HFFc6 (cell line): ENCODE measurements around the gene TIMP1. TPM values are rescaled to one million over a fixed set of nuclear protein-coding genes. Genes with fewer than 3 reads are reported as not detected.

ENCODE experiments used
- DNase-seq: peaks from one replicate; pipeline ENCODE4 v3.0.0-alpha.2; 2018
- H3K27ac Mint-ChIP-seq: 2 replicates; pipeline ENCODE4 v1.8.0; 2020; ENCODE audit warnings: mild to moderate bottlenecking, mixed read lengths
- H3K27me3 Mint-ChIP-seq: 2 replicates; pipeline ENCODE4 v1.8.0; 2021; ENCODE audit warnings: mild to moderate bottlenecking, moderate library complexity, mixed read lengths; ENCODE audit not compliant: insufficient read depth
- H3K36me3 Mint-ChIP-seq: 2 replicates; pipeline ENCODE4 v1.8.0; 2021; ENCODE audit warnings: low read depth, mixed read lengths
- H3K4me1 Mint-ChIP-seq: 2 replicates; pipeline ENCODE4 v1.8.0; 2020; ENCODE audit warnings: low read depth, mixed read lengths
- H3K4me3 Mint-ChIP-seq: 2 replicates; pipeline ENCODE4 v1.8.0; 2020; ENCODE audit warnings: mild to moderate bottlenecking, moderate library complexity, mixed read lengths
- H3K9me3 Mint-ChIP-seq: 2 replicates; pipeline ENCODE4 v1.8.0; 2020; ENCODE audit warnings: mild to moderate bottlenecking, mixed read lengths
- CTCF ChIP-seq: fragments of 200-600 bp; sonication (generic); IDR thresholded peaks from 2 replicates; pipeline ENCODE4 v1.5.0; 2021; ENCODE audit warnings: antibody characterized with exemption, mild to moderate bottlenecking
- total RNA-seq, 6 experiments: library from RNA; stranded (reverse); fragmentation: NEBNext Ultra II Directional; extraction: Animal tissue kit (Norgen Biotek cat#: 25700); gene quantifications; 2 replicates in 1 of 6; 3 replicates in 5 of 6; pipeline ENCODE4 v1.2.3, GENCODE V29; 2021

TIMP1 gene
- total RNA-seq, 6 experiments from 2014 or later = 815 to 1,568 (median 980) TPM

- Mint-ChIP-seq H3K27ac (no peak overlapping the region), H3K4me3 (no peak overlapping the region), H3K27me3 (peaks cover 6% of the 10 kb centered on the region), H3K4me1 (peaks cover 23% of the 10 kb centered on the region), H3K36me3 (peaks cover 13% of the 10 kb centered on the region), H3K9me3 (no peaks in the 10 kb centered on the region)
- no peak for DNase-seq
- TF ChIP-seq CTCF = no peak
Measured at GRCh38 chrX:47587091-47587891, 5.1 kb downstream of the TIMP1 start.

- no peak overlapping the region for H3K4me3 Mint-ChIP-seq
- no peak overlapping the region for H3K27ac Mint-ChIP-seq
- peaks cover 6% of the 10 kb centered on the region for H3K27me3 Mint-ChIP-seq
- no peak for TF ChIP-seq CTCF
- H3K4me1 Mint-ChIP-seq = peaks cover 23% of the 10 kb centered on the region
- no peaks in the 10 kb centered on the region for H3K9me3 Mint-ChIP-seq
- DNase-seq = no peak
- peaks cover 13% of the 10 kb centered on the region for H3K36me3 Mint-ChIP-seq
Measured at GRCh38 chrX:47587906-47588735, 5.9 kb downstream of the TIMP1 start.

GRCh38 chrX:47590984-47591383 is 8.7 kb downstream of the TIMP1 start:
- no peaks in the 10 kb centered on the region for H3K36me3 Mint-ChIP-seq
- H3K4me1 Mint-ChIP-seq = peaks cover 5% of the 10 kb centered on the region
- DNase-seq = no peak
- no peaks in the 10 kb centered on the region for H3K9me3 Mint-ChIP-seq
- no peak overlapping the region for H3K27ac Mint-ChIP-seq
- no peak for TF ChIP-seq CTCF
- H3K4me3 Mint-ChIP-seq = no peak overlapping the region
- peaks cover 3% of the 10 kb centered on the region for H3K27me3 Mint-ChIP-seq

GRCh38 chrX:47593522-47593921 is 11.3 kb downstream of the TIMP1 start:
- H3K9me3 Mint-ChIP-seq = no peaks in the 10 kb centered on the region
- no peak overlapping the region for H3K27ac Mint-ChIP-seq
- H3K36me3 Mint-ChIP-seq = no peaks in the 10 kb centered on the region
- no peak for DNase-seq
- H3K4me3 Mint-ChIP-seq = no peak overlapping the region
- H3K27me3 Mint-ChIP-seq = peaks cover 11% of the 10 kb centered on the region
- no peak for TF ChIP-seq CTCF
- H3K4me1 Mint-ChIP-seq = peaks cover 11% of the 10 kb centered on the region

- H3K27ac Mint-ChIP-seq = peak overlapping the region; percentile 72; the same call in 1 of the 2 replicates
- peak; percentile 52 for DNase-seq
- H3K4me3 Mint-ChIP-seq = no peak overlapping the region
- H3K36me3 Mint-ChIP-seq = no peaks in the 10 kb centered on the region
- no peak for TF ChIP-seq CTCF
- peaks cover 15% of the 10 kb centered on the region for H3K27me3 Mint-ChIP-seq
- H3K4me1 Mint-ChIP-seq = peaks cover 11% of the 10 kb centered on the region
- no peaks in the 10 kb centered on the region for H3K9me3 Mint-ChIP-seq
Measured at GRCh38 chrX:47595716-47596251, 13.5 kb downstream of the TIMP1 start.
